Activated CD4-positive, alpha-beta memory T cell treated with anti-CD3 and anti-CD28 coated beads for 36 hours (primary cell): ENCODE measurements around the gene EIF2B4. TPM values are rescaled to one million over a fixed set of nuclear protein-coding genes. Genes with fewer than 3 reads are reported as not detected.
A peak's percentile ranks its signal among the peaks of the same experiment; 100 is the strongest.
"Not testable (repeated sequence)": the region's sequence is repeated elsewhere in the genome, so short reads cannot be mapped to it uniquely, and the experiment has no call there.

Experiments
- CTCF ChIA-PET: fragments of 350-600 bp; sonication (Branson Sonifier 250); formaldehyde crosslinking; loops from one replicate; lab custom pipeline; 2021; ENCODE audit warnings: antibody characterized with exemption, inconsistent platforms; lab: Charles Lee
- POLR2A ChIA-PET: fragments of 350-600 bp; sonication (Branson Sonifier 250); formaldehyde crosslinking; loops from one replicate; lab custom pipeline; 2021; ENCODE audit warnings: antibody characterized with exemption; lab: Charles Lee
- DNase-seq: peaks from one replicate; pipeline ENCODE4 v3.0.0-alpha.2; 2020
- H3K27ac Mint-ChIP-seq: one replicate; pipeline ENCODE4 v1.8.0; 2021; ENCODE audit warnings: mixed read lengths
- H3K27me3 Mint-ChIP-seq: one replicate; pipeline ENCODE4 v1.8.0; 2021; ENCODE audit warnings: mixed read lengths
- H3K36me3 Mint-ChIP-seq: one replicate; pipeline ENCODE4 v1.8.0; 2021; ENCODE audit warnings: mixed read lengths
- H3K4me1 Mint-ChIP-seq: one replicate; pipeline ENCODE4 v1.8.0; 2021; ENCODE audit warnings: low read depth, mixed read lengths
- H3K4me3 Mint-ChIP-seq: one replicate; pipeline ENCODE4 v1.8.0; 2021; ENCODE audit warnings: mild to moderate bottlenecking, mixed read lengths
- H3K9me3 Mint-ChIP-seq: one replicate; pipeline ENCODE4 v1.8.0; 2021; ENCODE audit warnings: mixed read lengths
- intact Hi-C: fragments of 100-400 bp; cut with micrococcal nuclease; formaldehyde crosslinking; loops from one replicate; pipeline ENCODE4 v1.15.1; 2023
- total RNA-seq, 2 experiments: library from RNA; stranded (reverse); gene quantifications; one replicate each; pipeline ENCODE4 v1.2.3, GENCODE V29; 2021

EIF2B4 gene
- total RNA-seq, 2 experiments from 2014 or later, result 34.6 to 36.5 TPM

GRCh38 chr2:27323596-27324285 lies 46.4 kb downstream of the EIF2B4 start:
- intact Hi-C loops, result loop anchor here (1.0 kb wide), 4 partner anchors 33 to 107 kb away; partner anchors contain the start of genes EIF2B4, GTF3C2, PPM1G and SNX17
- no peak for DNase-seq
- POLR2A ChIA-PET, result interaction anchor here (0.5 to 2.3 kb wide), 5 partner anchors 18 to 374 kb away, joined by 3 to 11 read pairs (median 3); partner anchors contain the start of genes GTF3C2 and ZNF513
- Mint-ChIP-seq H3K4me3 (peak overlapping the region; percentile 93), H3K9me3 (no peaks in the 10 kb centered on the region), H3K27me3 (no peaks in the 10 kb centered on the region), H3K27ac (peak overlapping the region; percentile 88), H3K36me3 (peaks cover 20% of the 10 kb centered on the region), H3K4me1 (peaks cover 18% of the 10 kb centered on the region)
- CTCF ChIA-PET, result interaction anchor here (0.8 to 2.7 kb wide), 4 partner anchors 21 to 360 kb away, joined by 3 to 18 read pairs (median 5); no protein-coding TSS in a partner anchor

- POLR2A ChIA-PET, result interaction anchor here (0.5 to 2.4 kb wide), 6 partner anchors 18 to 375 kb away, joined by 3 to 11 read pairs (median 4); partner anchors contain the start of genes GTF3C2 and ZNF513
- peaks cover 18% of the 10 kb centered on the region for H3K4me1 Mint-ChIP-seq
- H3K36me3 Mint-ChIP-seq, result peaks cover 12% of the 10 kb centered on the region
- CTCF ChIA-PET, result interaction anchor here (0.8 to 2.7 kb wide), 7 partner anchors 20 to 361 kb away, joined by 3 to 18 read pairs (median 5); partner anchors contain the start of gene EIF2B4
- H3K27me3 Mint-ChIP-seq, result no peaks in the 10 kb centered on the region
- peak; percentile 94 for DNase-seq
- H3K27ac Mint-ChIP-seq, result peak within 1 kb of the TSS; percentile 88
- peak within 1 kb of the TSS; percentile 93 for H3K4me3 Mint-ChIP-seq
- H3K9me3 Mint-ChIP-seq, result no peaks in the 10 kb centered on the region
- intact Hi-C loops, result loop anchor here (1.0 kb wide), 5 partner anchors 33 to 166 kb away; partner anchors contain the start of genes EIF2B4, GTF3C2, IFT172 and PPM1G
Measured at GRCh38 chr2:27322766-27323595, 47.2 kb downstream of the EIF2B4 start, which contains the start of gene MPV17. Gene MPV17, minus strand, starts transcription at chr2:27323097. Its CDS starts 580 bp downstream, at chr2:27322517.

- intact Hi-C loops, result loop anchor here (1.0 kb wide), 1 partner anchor 167 kb away; the partner anchor contains the start of gene IFT172
- Mint-ChIP-seq H3K27me3 (no peaks in the 10 kb centered on the region), H3K4me3 (peak overlapping the region; percentile 93), H3K27ac (peak overlapping the region; percentile 88), H3K4me1 (peaks cover 18% of the 10 kb centered on the region), H3K9me3 (no peaks in the 10 kb centered on the region), H3K36me3 (peaks cover 11% of the 10 kb centered on the region)
- ChIA-PET POLR2A (interaction anchor here (1.0 to 2.4 kb wide), 3 partner anchors 17 to 34 kb away, joined by 3 to 11 read pairs (median 10); partner anchors contain the start of gene GTF3C2), CTCF (interaction anchor here (0.6 to 2.7 kb wide), 7 partner anchors 19 to 362 kb away, joined by 3 to 18 read pairs (median 4); partner anchors contain the start of gene EIF2B4)
- DNase-seq, result peak; percentile 24
Measured at GRCh38 chr2:27322301-27322765, 47.8 kb downstream of the EIF2B4 start.

- no peak for DNase-seq
- peaks cover 18% of the 10 kb centered on the region for H3K4me1 Mint-ChIP-seq
- H3K9me3 Mint-ChIP-seq, result no peaks in the 10 kb centered on the region
- intact Hi-C loops, result no loop called here
- H3K27ac Mint-ChIP-seq, result no peak overlapping the region
- H3K4me3 Mint-ChIP-seq, result no peak overlapping the region
- ChIA-PET CTCF (interaction anchor here (2.2 to 4.6 kb wide), 2 partner anchors 18 to 41 kb away, joined by 7 to 32 read pairs; no protein-coding TSS in a partner anchor), POLR2A (interaction anchor here (1.3 to 2.4 kb wide), 2 partner anchors 10 to 18 kb away, joined by 3 to 10 read pairs; no protein-coding TSS in a partner anchor)
- H3K36me3 Mint-ChIP-seq, result peaks cover 4% of the 10 kb centered on the region
- H3K27me3 Mint-ChIP-seq, result no peaks in the 10 kb centered on the region
Measured at GRCh38 chr2:27320958-27321543, 49.1 kb downstream of the EIF2B4 start.

GRCh38 chr2:27319839-27320238 lies 50.3 kb downstream of the EIF2B4 start:
- H3K36me3 Mint-ChIP-seq, H3K27ac Mint-ChIP-seq, intact Hi-C loops, H3K9me3 Mint-ChIP-seq, DNase-seq, H3K4me3 Mint-ChIP-seq, H3K27me3 Mint-ChIP-seq: not testable (repeated sequence)
- ChIA-PET CTCF (interaction anchor here (0.9 to 4.6 kb wide), 2 partner anchors 17 to 50 kb away, joined by 3 to 32 read pairs; partner anchors contain the start of gene EIF2B4), POLR2A (interaction anchor here (1.3 kb wide), 1 partner anchor 9 kb away, joined by 3 read pairs; no protein-coding TSS in a partner anchor)
- peaks cover 18% of the 10 kb centered on the region for H3K4me1 Mint-ChIP-seq

- Mint-ChIP-seq H3K4me3 (no peak overlapping the region), H3K27me3 (no peaks in the 10 kb centered on the region), H3K36me3 (peaks cover 11% of the 10 kb centered on the region), H3K27ac (no peak overlapping the region), H3K9me3 (no peaks in the 10 kb centered on the region), H3K4me1 (peaks cover 5% of the 10 kb centered on the region)
- no peak for DNase-seq
- intact Hi-C loops, result no loop called here
- ChIA-PET CTCF (interaction anchor here (0.8 to 4.6 kb wide), 2 partner anchors 14 to 37 kb away, joined by 3 to 32 read pairs; no protein-coding TSS in a partner anchor), POLR2A (no interaction called here)
Measured at GRCh38 chr2:27316655-27317412, 53.3 kb downstream of the EIF2B4 start.

GRCh38 chr2:27315122-27315521 lies 55.0 kb downstream of the EIF2B4 start:
- H3K27ac Mint-ChIP-seq, result no peak overlapping the region
- intact Hi-C loops, result no loop called here
- no peak overlapping the region for H3K4me3 Mint-ChIP-seq
- H3K27me3 Mint-ChIP-seq, result no peaks in the 10 kb centered on the region
- ChIA-PET CTCF (interaction anchor here (0.6 to 1.6 kb wide), 2 partner anchors 12 to 373 kb away, joined by 3 to 8 read pairs; no protein-coding TSS in a partner anchor), POLR2A (no interaction called here)
- H3K9me3 Mint-ChIP-seq, result no peaks in the 10 kb centered on the region
- H3K36me3 Mint-ChIP-seq, result peaks cover 20% of the 10 kb centered on the region
- H3K4me1 Mint-ChIP-seq, result no peaks in the 10 kb centered on the region
- no peak for DNase-seq

GRCh38 chr2:27314709-27315108 lies 55.4 kb downstream of the EIF2B4 start:
- CTCF ChIA-PET, result interaction anchor here (0.6 to 1.6 kb wide), 3 partner anchors 12 to 374 kb away, joined by 3 to 8 read pairs (median 3); no protein-coding TSS in a partner anchor
- Mint-ChIP-seq H3K36me3 (peaks cover 22% of the 10 kb centered on the region), H3K4me1 (no peaks in the 10 kb centered on the region), H3K27ac (no peak overlapping the region), H3K4me3 (no peak overlapping the region), H3K9me3 (no peaks in the 10 kb centered on the region), H3K27me3 (no peaks in the 10 kb centered on the region)
- intact Hi-C loops, result no loop called here
- DNase-seq, result no peak
- POLR2A ChIA-PET, result no interaction called here
